ENCODE results near the gene MTHFR.

GRCh38 chr1:11802616-11802972 is 3.2 kb downstream of the MTHFR start:
- TF ChIP-seq MAX (IDR thresholded peaks at IDR 0.05) (no peak), CEBPB (IDR thresholded peaks at IDR 0.05) (no peak), ZBTB7A (IDR thresholded peaks at IDR 0.05; ENCODE audit: low read depth) (no peak), CREB1 (IDR thresholded peaks at IDR 0.05; ENCODE audit: low read depth) (no peak), REST (IDR thresholded peaks at IDR 0.05; ENCODE audit: low read depth) (no peak)
- TF ChIP-seq, protein P1, sequence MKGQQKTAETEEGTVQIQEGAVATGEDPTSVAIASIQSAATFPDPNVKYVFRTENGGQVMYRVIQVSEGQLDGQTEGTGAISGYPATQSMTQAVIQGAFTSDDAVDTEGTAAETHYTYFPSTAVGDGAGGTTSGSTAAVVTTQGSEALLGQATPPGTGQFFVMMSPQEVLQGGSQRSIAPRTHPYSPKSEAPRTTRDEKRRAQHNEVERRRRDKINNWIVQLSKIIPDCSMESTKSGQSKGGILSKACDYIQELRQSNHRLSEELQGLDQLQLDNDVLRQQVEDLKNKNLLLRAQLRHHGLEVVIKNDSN (IDR thresholded peaks at IDR 0.05) = no peak
